Mesendoderm (in vitro differentiated cells): ENCODE data around the gene TBC1D10A.

ENCODE experiments used
- DNase-seq: peaks from one replicate; pipeline ENCODE4 v3.0.0; 2013
- H2AK5ac ChIP-seq: 2 replicates; pipeline ENCODE4 v1.6.1; 2013; ENCODE audit warnings: low read length, inconsistent platforms
- H2BK120ac ChIP-seq: 2 replicates; pipeline ENCODE4 v1.6.1; 2013; ENCODE audit warnings: low read depth, mild to moderate bottlenecking, low read length, moderate library complexity, mixed read lengths
- H2BK15ac ChIP-seq: replicated peaks from 2 replicates; pipeline ENCODE4 v1.6.1; 2013; ENCODE audit warnings: low read depth, mild to moderate bottlenecking, moderate library complexity
- H2BK5ac ChIP-seq: 2 replicates; pipeline ENCODE4 v1.6.1; 2013; ENCODE audit warnings: low read length, inconsistent platforms
- H3K18ac ChIP-seq: 2 replicates; pipeline ENCODE4 v1.6.1; 2013; ENCODE audit warnings: mild to moderate bottlenecking, low read length, mixed read lengths
- H3K23ac ChIP-seq: one replicate; pipeline ENCODE4 v1.6.1; 2013; ENCODE audit warnings: low read length
- H3K27ac ChIP-seq: 2 replicates; pipeline ENCODE4 v1.5.1; 2013; ENCODE audit warnings: low read depth, mild to moderate bottlenecking, inconsistent platforms, low read length, moderate library complexity
- H3K27me3 ChIP-seq: 2 replicates; pipeline ENCODE4 v1.6.1; 2013; ENCODE audit warnings: low read length, control low read depth, mild to moderate bottlenecking, inconsistent platforms; ENCODE audit not compliant: insufficient read depth, poor library complexity
- H3K36me3 ChIP-seq: 2 replicates; pipeline ENCODE4 v1.6.1; 2013; ENCODE audit warnings: low read length, inconsistent platforms; ENCODE audit not compliant: control insufficient read depth, insufficient read depth
- H3K4ac ChIP-seq: one replicate; pipeline ENCODE4 v1.6.1; 2013; ENCODE audit warnings: low read depth, mild to moderate bottlenecking, low read length, moderate library complexity
- H3K4me1 ChIP-seq: 2 replicates; pipeline ENCODE4 v1.6.1; 2013; ENCODE audit warnings: low read depth, low read length, inconsistent platforms; ENCODE audit not compliant: control insufficient read depth
- H3K4me2 ChIP-seq: 2 replicates; pipeline ENCODE4 v1.6.1; 2013; ENCODE audit warnings: low read length
- H3K4me3 ChIP-seq: 2 replicates; pipeline ENCODE4 v1.5.1; 2013; ENCODE audit warnings: mild to moderate bottlenecking, low read length
- H3K56ac ChIP-seq: one replicate; pipeline ENCODE4 v1.6.1; 2013; ENCODE audit warnings: low read length
- H3K79me1 ChIP-seq: 2 replicates; pipeline ENCODE4 v1.6.1; 2013; ENCODE audit warnings: low read length, inconsistent platforms
- H3K79me2 ChIP-seq: 2 replicates; pipeline ENCODE4 v1.6.1; 2013; ENCODE audit warnings: mild to moderate bottlenecking, low read length; ENCODE audit not compliant: control insufficient read depth, insufficient read depth
- H3K9ac ChIP-seq: 2 replicates; pipeline ENCODE4 v1.6.1; 2013; ENCODE audit warnings: low read length, inconsistent platforms
- H4K5ac ChIP-seq: one replicate; pipeline ENCODE4 v1.6.1; 2013; ENCODE audit warnings: low read length
- H4K8ac ChIP-seq: one replicate; pipeline ENCODE4 v1.6.1; 2013; ENCODE audit warnings: low read depth, mild to moderate bottlenecking, control low read depth, low read length, moderate library complexity
- WGBS: extraction: QIAGEN DNeasy Blood & Tissue Kit; methylation state at CpG from one replicate; pipeline ENCODE4 v1.1.7; 2013; ENCODE audit warnings: low lambda C conversion rate, missing lambda C conversion rate; ENCODE audit not compliant: insufficient coverage; ENCODE audit errors: extremely low coverage; 5-methylcytosine and 5-hydroxymethylcytosine counted together

TBC1D10A gene

GRCh38 chr22:30292069-30292970 is 34.4 kb downstream of the TBC1D10A start:
- WGBS = no CpG with 5 or more reads among the region's 18 CpGs

GRCh38 chr22:30291058-30291892 is 35.5 kb downstream of the TBC1D10A start:
- no peaks in the 10 kb centered on the region for H3K27me3 ChIP-seq
- H3K18ac ChIP-seq = no peak overlapping the region
- H4K8ac ChIP-seq = no peak overlapping the region
- no peak overlapping the region for H2AK5ac ChIP-seq
- no peaks in the 10 kb centered on the region for H3K36me3 ChIP-seq
- H3K9ac ChIP-seq = no peak overlapping the region
- H3K4me3 ChIP-seq = no peak overlapping the region
- no peak overlapping the region for H3K23ac ChIP-seq
- H3K27ac ChIP-seq = no peak overlapping the region
- peaks cover 11% of the 10 kb centered on the region for H3K4me1 ChIP-seq
- H2BK15ac ChIP-seq = no peak overlapping the region
- H3K56ac ChIP-seq = no peak overlapping the region
- H2BK5ac ChIP-seq = no peak overlapping the region
- H3K79me1 ChIP-seq = no peaks in the 10 kb centered on the region
- DNase-seq = peak; percentile 30
- H3K4me2 ChIP-seq = no peak overlapping the region
- WGBS = no CpG with 5 or more reads among the region's 13 CpGs
- H3K4ac ChIP-seq = no peak overlapping the region
- H2BK120ac ChIP-seq = no peak overlapping the region
- H3K79me2 ChIP-seq = no peaks in the 10 kb centered on the region
- no peak overlapping the region for H4K5ac ChIP-seq

More at GRCh38 chr22:30292069-30292970, 34.4 kb downstream of the TBC1D10A start:
- no peak overlapping the region for H3K56ac ChIP-seq
- no peak overlapping the region for H3K4me2 ChIP-seq
- peaks cover 11% of the 10 kb centered on the region for H3K4me1 ChIP-seq
- H3K36me3 ChIP-seq = no peaks in the 10 kb centered on the region
- H3K4me3 ChIP-seq = no peak overlapping the region
- no peak overlapping the region for H4K8ac ChIP-seq
- no peak for DNase-seq
- H2BK15ac ChIP-seq = no peak overlapping the region
- no peak overlapping the region for H3K9ac ChIP-seq
- no peak overlapping the region for H3K23ac ChIP-seq
- H2AK5ac ChIP-seq = no peak overlapping the region
- H3K27ac ChIP-seq = no peak overlapping the region
- no peaks in the 10 kb centered on the region for H3K79me2 ChIP-seq
- no peak overlapping the region for H4K5ac ChIP-seq
- H3K4ac ChIP-seq = no peak overlapping the region
- no peaks in the 10 kb centered on the region for H3K27me3 ChIP-seq
- H3K18ac ChIP-seq = no peak overlapping the region
- H2BK5ac ChIP-seq = no peak overlapping the region
- H3K79me1 ChIP-seq = no peaks in the 10 kb centered on the region
- no peak overlapping the region for H2BK120ac ChIP-seq

- H4K5ac ChIP-seq = no peak overlapping the region
- H3K4me1 ChIP-seq = peaks cover 11% of the 10 kb centered on the region
- no peak overlapping the region for H3K23ac ChIP-seq
- H3K56ac ChIP-seq = no peak overlapping the region
- H3K79me1 ChIP-seq = no peaks in the 10 kb centered on the region
- WGBS = no CpG with 5 or more reads among the region's 3 CpGs
- H3K4ac ChIP-seq = no peak overlapping the region
- H2BK120ac ChIP-seq = no peak overlapping the region
- no peaks in the 10 kb centered on the region for H3K79me2 ChIP-seq
- H3K4me3 ChIP-seq = no peak overlapping the region
- no peak overlapping the region for H3K4me2 ChIP-seq
- H3K18ac ChIP-seq = no peak overlapping the region
- H4K8ac ChIP-seq = no peak overlapping the region
- no peak overlapping the region for H2BK15ac ChIP-seq
- H3K36me3 ChIP-seq = no peaks in the 10 kb centered on the region
- no peaks in the 10 kb centered on the region for H3K27me3 ChIP-seq
- DNase-seq = peak; percentile 86
- H3K27ac ChIP-seq = no peak overlapping the region
- peak overlapping the region; percentile 53 for H3K9ac ChIP-seq
- H2BK5ac ChIP-seq = no peak overlapping the region
- H2AK5ac ChIP-seq = no peak overlapping the region
These were observed 36.2 kb downstream of the TBC1D10A start for GRCh38 chr22:30290342-30291057.

GRCh38 chr22:30289980-30290313 is 36.8 kb downstream of the TBC1D10A start:
- WGBS = no CpG with 5 or more reads among the region's 12 CpGs
- Histone ChIP-seq H3K4me1 (peaks cover 11% of the 10 kb centered on the region), H3K23ac (no peak overlapping the region), H3K27me3 (no peaks in the 10 kb centered on the region), H3K56ac (peak overlapping the region; percentile 22), H3K4me2 (peak overlapping the region; percentile 97), H2BK5ac (no peak overlapping the region), H3K9ac (peak overlapping the region; percentile 53), H4K8ac (no peak overlapping the region), H2AK5ac (no peak overlapping the region), H3K79me1 (no peaks in the 10 kb centered on the region), H3K4ac (no peak overlapping the region), H3K36me3 (no peaks in the 10 kb centered on the region), H3K18ac (no peak overlapping the region), H4K5ac (no peak overlapping the region), H2BK120ac (no peak overlapping the region), H3K27ac (no peak overlapping the region), H3K79me2 (no peaks in the 10 kb centered on the region), H3K4me3 (no peak overlapping the region), H2BK15ac (no peak overlapping the region)
- no peak for DNase-seq

- no peaks in the 10 kb centered on the region for H3K79me2 ChIP-seq
These were observed 37.4 kb downstream of the TBC1D10A start, which contains the start of gene CASTOR1 for GRCh38 chr22:30289141-30289979. TSS of gene CASTOR1 (minus strand) at chr22:30289505. CDS start at chr22:30289497, 8 bp downstream.

More at GRCh38 chr22:30289141-30289979, 37.4 kb downstream of the TBC1D10A start, which contains the start of gene CASTOR1:
- Histone ChIP-seq H3K4me1 (peaks cover 11% of the 10 kb centered on the region), H3K56ac (peak within 1 kb of the TSS; percentile 88), H3K79me1 (no peaks in the 10 kb centered on the region), H2AK5ac (no peak within 1 kb of the TSS), H4K5ac (no peak within 1 kb of the TSS), H3K4ac (no peak within 1 kb of the TSS), H3K36me3 (no peaks in the 10 kb centered on the region), H4K8ac (no peak within 1 kb of the TSS), H3K27me3 (no peaks in the 10 kb centered on the region), H2BK120ac (no peak within 1 kb of the TSS), H3K23ac (no peak within 1 kb of the TSS), H2BK5ac (no peak within 1 kb of the TSS), H3K4me2 (peak within 1 kb of the TSS; percentile 97), H2BK15ac (no peak within 1 kb of the TSS), H3K9ac (peak within 1 kb of the TSS; percentile 79), H3K18ac (peak within 1 kb of the TSS; percentile 15), H3K4me3 (peak within 1 kb of the TSS; percentile 60), H3K27ac (peak within 1 kb of the TSS; percentile 18)
- DNase-seq = peak; percentile 99
- no CpG with 5 or more reads among the region's 85 CpGs for WGBS
